Thoracic aorta (tissue), 2 donors: ENCODE data around the gene ZNF586. TPM values are rescaled to one million over a fixed set of nuclear protein-coding genes. Genes with fewer than 3 reads are reported as not detected.
A peak's percentile ranks its signal among the peaks of the same experiment; 100 is the strongest.
"Not testable (repeated sequence)": the region's sequence is repeated elsewhere in the genome, so short reads cannot be mapped to it uniquely, and the experiment has no call there.

Experiments
- ATAC-seq: fragments of 150-250 bp; one replicate; pipeline ENCODE4 v1.8.0; 2017; ENCODE audit warnings: low read depth; ENCODE audit not compliant: insufficient number of reproducible peaks, low FRiP score
- DNase-seq: peaks from one replicate; pipeline ENCODE4 v3.0.0-alpha.2; 2020; ENCODE audit warnings: low spot score
- H3K27ac ChIP-seq, 2 donors: fragments of 200-600 bp; sonication (generic); 1 replicate in 1 of 2; 2 replicates in 1 of 2; pipeline ENCODE4 v1.5.1; 2016; ENCODE audit warnings: mild to moderate bottlenecking in 2 of 2, moderate library complexity in 2 of 2
- H3K27me3 ChIP-seq: fragments of 200-600 bp; sonication (generic); replicated peaks from 2 replicates; pipeline ENCODE4 v1.6.0; 2016; ENCODE audit warnings: mild to moderate bottlenecking; ENCODE audit not compliant: insufficient read depth
- H3K36me3 ChIP-seq: fragments of 200-600 bp; sonication (generic); one replicate; pipeline ENCODE4 v1.5.1; 2016
- H3K4me1 ChIP-seq, 2 donors: fragments of 200-600 bp; sonication (generic); 1 replicate in 1 of 2; 2 replicates in 1 of 2; pipeline versions ENCODE4 v1.5.1 to v1.6.0; 2016; ENCODE audit warnings: low read depth in 2 of 2, mild to moderate bottlenecking in 1 of 2; ENCODE audit not compliant: control insufficient read depth in 1 of 2
- H3K4me3 ChIP-seq: fragments of 200-600 bp; sonication (generic); 2 replicates; pipeline ENCODE4 v1.5.1; 2016; ENCODE audit warnings: mild to moderate bottlenecking
- H3K9me3 ChIP-seq: fragments of 200-600 bp; sonication (generic); 2 replicates; pipeline ENCODE4 v1.5.1; 2016
- CTCF ChIP-seq: fragments of 200-600 bp; sonication (generic); IDR thresholded peaks from one replicate; pipeline ENCODE4 v1.5.1; 2019; ENCODE audit warnings: antibody characterized with exemption
- total RNA-seq, 2 donors: library from RNA; depleted of rRNA; stranded (reverse); fragments of >200 nt; gene quantifications; one replicate each; pipeline versions ENCODE4 v1.1.0 to v1.2.3, GENCODE V29; 2016

ZNF586 gene
- total RNA-seq, result 10 to 100 TPM in 1 of 2 donors, 1 to 10 TPM in 1; 8.7 to 15.4 TPM

GRCh38 chr19:57769345-57770131, at the start of gene ZNF586:
Gene ZNF586 (plus strand): TSS chr19:57769676. CDS start chr19:57769843, 167 bp downstream.
- Histone ChIP-seq H3K27ac (peak within 1 kb of the TSS in 1 of 2 donors; percentile 22), H3K36me3 (peaks cover 7% of the 10 kb centered on the region), H3K4me3 (peak within 1 kb of the TSS; percentile 76), H3K4me1 (peaks cover 6 to 8% of the 10 kb centered on the region in 2 donors), H3K9me3 (peaks cover 15% of the 10 kb centered on the region), H3K27me3 (no peaks in the 10 kb centered on the region)
- TF ChIP-seq CTCF, result no peak
- DNase-seq (peak; percentile 35), ATAC-seq (peak; percentile 69)

DNA sequence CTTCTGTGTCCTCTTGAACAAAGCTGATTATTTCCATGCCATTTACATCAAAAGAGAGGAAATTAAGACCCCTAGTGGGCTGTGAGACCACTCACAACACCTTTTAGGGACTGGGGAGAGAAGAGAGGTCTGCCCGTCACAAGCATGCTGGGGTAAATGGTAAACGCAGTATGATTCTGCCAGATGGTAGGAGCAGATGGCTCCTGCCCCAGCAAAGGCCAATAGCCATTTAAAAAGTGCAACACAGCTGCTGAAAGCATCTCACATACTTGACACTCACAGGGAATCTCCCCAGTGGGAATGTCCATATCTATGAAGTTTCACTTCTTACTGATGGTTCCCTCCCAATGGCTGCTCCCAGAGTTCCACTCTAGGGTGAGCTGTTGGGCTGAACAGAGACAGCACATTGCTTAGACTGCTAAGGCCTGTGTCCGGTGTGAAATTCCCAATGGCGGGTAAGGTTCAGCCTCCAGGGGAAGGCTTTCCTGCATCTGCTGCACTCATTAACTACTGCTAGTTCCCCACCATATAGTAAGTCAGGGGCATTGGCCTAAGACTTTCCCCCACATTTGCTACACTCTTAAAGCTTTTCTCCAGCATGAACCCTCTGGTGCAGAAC, 49.5 kb upstream of the ZNF586 start:
- TF ChIP-seq CTCF, result no peak
- Histone ChIP-seq H3K36me3 (peaks cover 14% of the 10 kb centered on the region), H3K4me3 (no peak overlapping the region), H3K27me3 (no peaks in the 10 kb centered on the region), H3K4me1 (no peaks in the 10 kb centered on the region), H3K27ac (no peak overlapping the region), H3K9me3 (peaks cover 65% of the 10 kb centered on the region)
- DNase-seq (no peak), ATAC-seq (no peak)

- no peak overlapping the region for H3K4me3 ChIP-seq
- H3K27me3 ChIP-seq, result no peaks in the 10 kb centered on the region
- no peak for DNase-seq
- no peak overlapping the region for H3K27ac ChIP-seq
- H3K9me3 ChIP-seq, result peaks cover 68% of the 10 kb centered on the region
- TF ChIP-seq CTCF, result no peak
- no peaks in the 10 kb centered on the region for H3K4me1 ChIP-seq
- H3K36me3 ChIP-seq, result peaks cover 14% of the 10 kb centered on the region
- ATAC-seq, result no peak
These were observed 48.6 kb upstream of the ZNF586 start for GRCh38 chr19:57720878-57721277.

- not testable (repeated sequence) for H3K9me3 ChIP-seq, ATAC-seq, H3K27me3 ChIP-seq, H3K36me3 ChIP-seq, DNase-seq, H3K27ac ChIP-seq, H3K4me1 ChIP-seq
- peak; percentile 26 for TF ChIP-seq CTCF
- peak overlapping the region; percentile 31 for H3K4me3 ChIP-seq
These were observed 31.2 kb upstream of the ZNF586 start for GRCh38 chr19:57738320-57738719.

- not testable (repeated sequence) for H3K4me1 ChIP-seq, DNase-seq, H3K27me3 ChIP-seq, H3K27ac ChIP-seq, H3K36me3 ChIP-seq, H3K9me3 ChIP-seq, ATAC-seq
- peak overlapping the region; percentile 31 for H3K4me3 ChIP-seq
These were observed 30.7 kb upstream of the ZNF586 start for GRCh38 chr19:57738770-57739169.
